K562 (cell line): ENCODE data around the gene AZGP1. TPM values are rescaled to one million over a fixed set of nuclear protein-coding genes. Genes with fewer than 3 reads are reported as not detected.

Source experiments
- C11orf30 ChIP-seq: fragments of 450-650 bp; IDR thresholded peaks from 2 replicates; pipeline ENCODE4 v1.6.1; 2016; ENCODE audit warnings: low read depth, mild to moderate bottlenecking
- EP300 ChIP-seq: IDR thresholded peaks from 2 replicates; pipeline ENCODE4 v1.6.1; 2012; ENCODE audit warnings: low read length, improper control_type of control experiment
- FOXA3 ChIP-seq, 2 experiments: fragments of 450-650 bp in 1 of 2; sonication (generic) in 1 of 2; formaldehyde crosslinking; IDR thresholded peaks in 1 of 2; conservative IDR thresholded peaks in 1 of 2; 2 replicates each; pipeline versions ENCODE4 v1.4.0 to v1.8.0; 2020 to 2022; ENCODE audit warnings: mild to moderate bottlenecking in 2 of 2, missing genetic modification reagents in 1 of 2
- GATAD2B ChIP-seq: fragments of 450-650 bp; IDR thresholded peaks from 2 replicates; pipeline ENCODE4 v1.6.1; 2017; ENCODE audit warnings: mild to moderate bottlenecking, borderline replicate concordance
- MTA1 ChIP-seq: fragments of 450-650 bp; IDR thresholded peaks from 2 replicates; pipeline ENCODE4 v1.6.1; 2017; ENCODE audit warnings: borderline replicate concordance
- NFATC3 ChIP-seq: fragments of 450-650 bp; IDR thresholded peaks from 2 replicates; pipeline ENCODE4 v1.6.1; 2017; ENCODE audit warnings: mild to moderate bottlenecking
- NONO ChIP-seq, 2 experiments: fragments of 200-400 bp in 1 of 2; fragments of 450-650 bp in 1 of 2; formaldehyde crosslinking in 1 of 2; IDR thresholded peaks; 2 replicates each; pipeline ENCODE4 v1.6.1; 2017; ENCODE audit warnings: low read depth in 2 of 2, mild to moderate bottlenecking in 2 of 2, moderate library complexity in 2 of 2, low read length in 1 of 2
- NR3C1 ChIP-seq: sonication (generic); formaldehyde crosslinking; IDR thresholded peaks from 2 replicates; pipeline ENCODE4 v1.8.1; 2022; ENCODE audit warnings: missing genetic modification reagents
- PHB ChIP-seq: fragments of 250-450 bp; sonication (Bioruptor Pico); IDR thresholded peaks from 2 replicates; pipeline ENCODE4 v1.5.0; 2021
- PHF20 ChIP-seq: fragments of 450-650 bp; IDR thresholded peaks from 2 replicates; pipeline ENCODE4 v1.6.1; 2018; ENCODE audit not compliant: partially characterized antibody
- PHF21A ChIP-seq: fragments of 450-650 bp; IDR thresholded peaks from 2 replicates; pipeline ENCODE4 v1.6.1; 2017; ENCODE audit warnings: low read depth, borderline replicate concordance
- POLR2G ChIP-seq: fragments of 200-400 bp; formaldehyde crosslinking; IDR thresholded peaks from 2 replicates; pipeline ENCODE4 v1.6.1; 2017; ENCODE audit warnings: low read depth, mild to moderate bottlenecking, antibody characterized with exemption, low read length, moderate library complexity
- SRSF1 ChIP-seq: fragments of 200-400 bp; formaldehyde crosslinking; IDR thresholded peaks from 2 replicates; pipeline ENCODE4 v1.6.1; 2017; ENCODE audit warnings: mild to moderate bottlenecking, low read depth, low read length, moderate library complexity
- XRCC5 ChIP-seq: fragments of 200-400 bp; formaldehyde crosslinking; IDR thresholded peaks from 2 replicates; pipeline ENCODE4 v1.6.1; 2017; ENCODE audit warnings: low read depth, mild to moderate bottlenecking, low read length
- ZNF274 ChIP-seq: IDR thresholded peaks from 2 replicates; pipeline ENCODE4 v1.6.1; 2011; ENCODE audit warnings: low read depth, mild to moderate bottlenecking, low read length, moderate library complexity, borderline replicate concordance
- polyA plus RNA-seq, 8 experiments: library from polyadenylated mRNA; depleted of rRNA in 4 of 8; stranded (reverse) in 5 of 8; unstranded in 3 of 8; fragments of >200 nt; fragmentation: Nextera tagmentation in 2 of 8; fragmentation: Illumina TruSeq in 1 of 8; extraction: Ambion mirVana in 2 of 8; extraction: Trizol in 1 of 8; gene quantifications; 2 replicates each; pipeline versions ENCODE4 v1.2.1 to v1.2.3, GENCODE V29; 2011 to 2014; ENCODE audit warnings: inconsistent platforms in 1 of 8, missing spikeins in 1 of 8
- total RNA-seq, 7 experiments: library from RNA; depleted of rRNA in 6 of 7; stranded (reverse); fragments of >200 nt in 6 of 7; fragmentation: Illumina TruSeq in 2 of 7; extraction: Trizol in 2 of 7; gene quantifications; 2 replicates each; pipeline versions ENCODE4 v1.2.1 to v1.2.3, GENCODE V29; 2011 to 2021; ENCODE audit warnings: low replicate concordance in 1 of 7
- TF ChIP-seq, protein P1 (sequence below): fragments of 200-400 bp; formaldehyde crosslinking; IDR thresholded peaks from 2 replicates; pipeline ENCODE4 v1.6.1; 2017; ENCODE audit warnings: mild to moderate bottlenecking, low read depth, low read length, moderate library complexity
- TF ChIP-seq, protein P2 (sequence below): sonication (generic); formaldehyde crosslinking; IDR thresholded peaks from 2 replicates; pipeline ENCODE4 v1.8.0; 2022; ENCODE audit warnings: missing genetic modification reagents, mild to moderate bottlenecking, borderline replicate concordance
- TF ChIP-seq, protein P3 (sequence below): fragments of 450-650 bp; IDR thresholded peaks from 2 replicates; pipeline ENCODE4 v1.7.1; 2018; ENCODE audit warnings: mild to moderate bottlenecking, low read depth; ENCODE audit not compliant: partially characterized antibody
- TF ChIP-seq, protein P4 (sequence below): sonication (generic); formaldehyde crosslinking; IDR thresholded peaks from 2 replicates; pipeline ENCODE4 v1.9.0; 2022; ENCODE audit warnings: mild to moderate bottlenecking, missing genetic modification reagents

Gene AZGP1
- total and polyA plus RNA-seq, 9 of the 15 experiments (the other 6 are each of a cell fraction or from before 2014, with no cell fraction given) = 0.18 to 0.53 TPM; not detected in 7

DNA sequence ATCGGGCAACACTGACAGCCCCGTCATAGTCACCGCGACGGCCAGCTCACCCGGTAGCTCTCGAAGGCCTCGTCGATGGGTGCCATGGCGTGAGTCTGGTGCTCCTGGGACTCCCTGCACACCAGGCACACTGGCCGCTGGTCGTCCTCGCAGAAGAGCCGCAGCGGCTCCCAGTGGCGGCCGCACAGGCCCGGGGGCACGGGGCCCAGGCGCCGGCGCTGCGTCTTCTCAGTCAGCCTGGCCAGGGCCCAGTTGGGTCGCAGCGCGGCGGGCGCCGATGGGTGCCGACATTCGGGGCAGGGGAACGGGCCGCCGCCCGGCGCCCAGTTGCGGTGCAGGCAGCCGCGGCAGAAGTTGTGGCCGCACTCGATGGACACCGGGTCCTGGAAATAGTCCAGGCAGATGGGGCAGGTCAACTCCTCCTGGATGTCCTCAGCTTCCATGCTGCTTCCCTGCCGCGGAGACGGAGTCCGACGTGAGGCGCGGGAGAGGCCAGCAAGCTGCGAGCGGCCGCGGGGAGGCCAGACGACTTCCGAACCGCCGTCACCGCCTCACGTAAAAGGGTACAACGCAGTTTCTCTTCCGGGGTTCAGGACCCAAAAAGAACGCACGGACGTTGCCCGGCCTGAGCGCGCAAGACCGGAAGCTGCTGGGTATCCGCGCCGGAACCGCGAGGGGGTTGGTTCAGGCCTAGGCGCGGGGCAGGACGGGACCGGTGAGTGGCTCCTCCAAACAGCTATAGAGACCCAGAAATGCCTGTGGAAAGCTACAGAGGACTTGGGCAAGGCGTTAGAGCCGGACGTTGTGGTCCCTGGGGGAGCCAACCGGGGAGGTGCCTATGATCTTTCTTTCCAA lies 56.6 kb downstream of the AZGP1 start, which contains the start of gene TRIM4 (continued):
- TF ChIP-seq NFATC3 (no peak), SRSF1 (no peak), XRCC5 (peak; percentile 59; the same call in 1 of the 2 replicates), PHF21A (no peak), PHF20 (peak; percentile 78), EP300 (no peak; the same call in none of the 2 replicates), MTA1 (no peak; the same call in 1 of the 2 replicates), POLR2G (peak; percentile 97), PHB (CRISPR knock-in tag) (no peak), FOXA3 (CRISPR knock-in tag; conservative IDR thresholded peaks at IDR 0.05 in 1 of 2, IDR thresholded peaks at IDR 0.05 in 1 of 2) (no peak), ZNF274 (no peak), GATAD2B (no peak), C11orf30 (peak; percentile 87), NONO (IDR thresholded peaks at IDR 0.05; ENCODE audit: low read depth in 2 of 2, low read length in 1 of 2) (peak; percentile 51 to 77; a peak in 2 of 4 replicates), NR3C1 (CRISPR knock-in tag) (no peak; the same call in 1 of the 2 replicates)
- TF ChIP-seq, protein P1, sequence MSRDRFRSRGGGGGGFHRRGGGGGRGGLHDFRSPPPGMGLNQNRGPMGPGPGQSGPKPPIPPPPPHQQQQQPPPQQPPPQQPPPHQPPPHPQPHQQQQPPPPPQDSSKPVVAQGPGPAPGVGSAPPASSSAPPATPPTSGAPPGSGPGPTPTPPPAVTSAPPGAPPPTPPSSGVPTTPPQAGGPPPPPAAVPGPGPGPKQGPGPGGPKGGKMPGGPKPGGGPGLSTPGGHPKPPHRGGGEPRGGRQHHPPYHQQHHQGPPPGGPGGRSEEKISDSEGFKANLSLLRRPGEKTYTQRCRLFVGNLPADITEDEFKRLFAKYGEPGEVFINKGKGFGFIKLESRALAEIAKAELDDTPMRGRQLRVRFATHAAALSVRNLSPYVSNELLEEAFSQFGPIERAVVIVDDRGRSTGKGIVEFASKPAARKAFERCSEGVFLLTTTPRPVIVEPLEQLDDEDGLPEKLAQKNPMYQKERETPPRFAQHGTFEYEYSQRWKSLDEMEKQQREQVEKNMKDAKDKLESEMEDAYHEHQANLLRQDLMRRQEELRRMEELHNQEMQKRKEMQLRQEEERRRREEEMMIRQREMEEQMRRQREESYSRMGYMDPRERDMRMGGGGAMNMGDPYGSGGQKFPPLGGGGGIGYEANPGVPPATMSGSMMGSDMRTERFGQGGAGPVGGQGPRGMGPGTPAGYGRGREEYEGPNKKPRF = no peak
- TF ChIP-seq, protein P2, sequence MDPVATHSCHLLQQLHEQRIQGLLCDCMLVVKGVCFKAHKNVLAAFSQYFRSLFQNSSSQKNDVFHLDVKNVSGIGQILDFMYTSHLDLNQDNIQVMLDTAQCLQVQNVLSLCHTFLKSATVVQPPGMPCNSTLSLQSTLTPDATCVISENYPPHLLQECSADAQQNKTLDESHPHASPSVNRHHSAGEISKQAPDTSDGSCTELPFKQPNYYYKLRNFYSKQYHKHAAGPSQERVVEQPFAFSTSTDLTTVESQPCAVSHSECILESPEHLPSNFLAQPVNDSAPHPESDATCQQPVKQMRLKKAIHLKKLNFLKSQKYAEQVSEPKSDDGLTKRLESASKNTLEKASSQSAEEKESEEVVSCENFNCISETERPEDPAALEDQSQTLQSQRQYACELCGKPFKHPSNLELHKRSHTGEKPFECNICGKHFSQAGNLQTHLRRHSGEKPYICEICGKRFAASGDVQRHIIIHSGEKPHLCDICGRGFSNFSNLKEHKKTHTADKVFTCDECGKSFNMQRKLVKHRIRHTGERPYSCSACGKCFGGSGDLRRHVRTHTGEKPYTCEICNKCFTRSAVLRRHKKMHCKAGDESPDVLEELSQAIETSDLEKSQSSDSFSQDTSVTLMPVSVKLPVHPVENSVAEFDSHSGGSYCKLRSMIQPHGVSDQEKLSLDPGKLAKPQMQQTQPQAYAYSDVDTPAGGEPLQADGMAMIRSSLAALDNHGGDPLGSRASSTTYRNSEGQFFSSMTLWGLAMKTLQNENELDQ = peak; percentile 85; the same call in 1 of the 2 replicates
- TF ChIP-seq, protein P3, sequence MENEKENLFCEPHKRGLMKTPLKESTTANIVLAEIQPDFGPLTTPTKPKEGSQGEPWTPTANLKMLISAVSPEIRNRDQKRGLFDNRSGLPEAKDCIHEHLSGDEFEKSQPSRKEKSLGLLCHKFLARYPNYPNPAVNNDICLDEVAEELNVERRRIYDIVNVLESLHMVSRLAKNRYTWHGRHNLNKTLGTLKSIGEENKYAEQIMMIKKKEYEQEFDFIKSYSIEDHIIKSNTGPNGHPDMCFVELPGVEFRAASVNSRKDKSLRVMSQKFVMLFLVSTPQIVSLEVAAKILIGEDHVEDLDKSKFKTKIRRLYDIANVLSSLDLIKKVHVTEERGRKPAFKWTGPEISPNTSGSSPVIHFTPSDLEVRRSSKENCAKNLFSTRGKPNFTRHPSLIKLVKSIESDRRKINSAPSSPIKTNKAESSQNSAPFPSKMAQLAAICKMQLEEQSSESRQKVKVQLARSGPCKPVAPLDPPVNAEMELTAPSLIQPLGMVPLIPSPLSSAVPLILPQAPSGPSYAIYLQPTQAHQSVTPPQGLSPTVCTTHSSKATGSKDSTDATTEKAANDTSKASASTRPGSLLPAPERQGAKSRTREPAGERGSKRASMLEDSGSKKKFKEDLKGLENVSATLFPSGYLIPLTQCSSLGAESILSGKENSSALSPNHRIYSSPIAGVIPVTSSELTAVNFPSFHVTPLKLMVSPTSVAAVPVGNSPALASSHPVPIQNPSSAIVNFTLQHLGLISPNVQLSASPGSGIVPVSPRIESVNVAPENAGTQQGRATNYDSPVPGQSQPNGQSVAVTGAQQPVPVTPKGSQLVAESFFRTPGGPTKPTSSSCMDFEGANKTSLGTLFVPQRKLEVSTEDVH = peak; percentile 71
- TF ChIP-seq, protein P4, sequence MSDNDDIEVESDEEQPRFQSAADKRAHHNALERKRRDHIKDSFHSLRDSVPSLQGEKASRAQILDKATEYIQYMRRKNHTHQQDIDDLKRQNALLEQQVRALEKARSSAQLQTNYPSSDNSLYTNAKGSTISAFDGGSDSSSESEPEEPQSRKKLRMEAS (CRISPR knock-in tag) = peak; percentile 54; the same call in 1 of the 2 replicates
